ENCODE measurements around the gene SLC4A1AP. TPM values are rescaled to one million over a fixed set of nuclear protein-coding genes. Genes with fewer than 3 reads are reported as not detected.

SLC4A1AP gene
- polyA plus RNA-seq, 1 of the 3 experiments (the other 2 are of a cell fraction), result 9.4 TPM

- TF ChIP-seq PBX3 (IDR thresholded peaks at IDR 0.05), result no peak
- no peak for TF ChIP-seq NRF1 (IDR thresholded peaks at IDR 0.05; ENCODE audit: low read depth, low read length)
- TF ChIP-seq RXRA (IDR thresholded peaks at IDR 0.05; ENCODE audit: borderline replicate concordance, low read depth), result no peak
- TF ChIP-seq TEAD4 (IDR thresholded peaks at IDR 0.05; ENCODE audit: borderline replicate concordance, insufficient read depth), result no peak
- no peak for TF ChIP-seq ZBTB33 (IDR thresholded peaks at IDR 0.05; ENCODE audit: borderline replicate concordance, low read depth)
- TF ChIP-seq GATA2 (CRISPR knock-in tag; IDR thresholded peaks at IDR 0.05), result no peak
- TF ChIP-seq FOXJ3 (CRISPR knock-in tag; IDR thresholded peaks at IDR 0.05), result no peak
- no peak for TF ChIP-seq RFX5 (IDR thresholded peaks at IDR 0.05; ENCODE audit: low read length)
- no peak for TF ChIP-seq SIN3A (IDR thresholded peaks at IDR 0.05; ENCODE audit: borderline replicate concordance, low read depth, low read length)
- TF ChIP-seq NFIC (IDR thresholded peaks at IDR 0.05; ENCODE audit: borderline replicate concordance), result no peak
- no peak for TF ChIP-seq FOXM1 (IDR thresholded peaks at IDR 0.05; ENCODE audit: low read depth)
- TF ChIP-seq RAD21 (IDR thresholded peaks at IDR 0.05; ENCODE audit: low read length), result no peak
- TF ChIP-seq JUND (IDR thresholded peaks at IDR 0.05), result no peak
- TF ChIP-seq EP300 (IDR thresholded peaks at IDR 0.05; ENCODE audit: borderline replicate concordance in 1 of 2, low read depth in 1 of 2, low read length in 1 of 2), result no peak
- TF ChIP-seq CHD2 (IDR thresholded peaks at IDR 0.05; ENCODE audit: low read length, partially characterized antibody), result no peak
- TF ChIP-seq TCF12 (IDR thresholded peaks at IDR 0.05), result no peak
- no peak for TF ChIP-seq SMC3 (IDR thresholded peaks at IDR 0.05; ENCODE audit: low read depth, low read length)
- no peak for TF ChIP-seq GABPA (IDR thresholded peaks at IDR 0.05; ENCODE audit: low read depth)
- TF ChIP-seq IRF3 (IDR thresholded peaks at IDR 0.05; ENCODE audit: low read depth, low read length), result no peak
- 81% methylated on average over 1 of the region's 1 CpG for WGBS (ENCODE audit: low lambda C conversion rate)
- Histone ChIP-seq H3K9me2 (no peaks in the 10 kb centered on the region), H3F3A (replicated peaks; ENCODE audit: insufficient read depth) (no peaks in the 10 kb centered on the region), H3K27ac (ENCODE audit: low read depth in 2 of 2, low read length in 1 of 2) (no peak overlapping the region), H3K4me1 (ENCODE audit: control insufficient read depth in 1 of 2, insufficient read depth in 2 of 2, low read depth in 1 of 2, low read length in 1 of 2) (peaks cover 10 to 19% of the 10 kb centered on the region in 2 experiments; a peak in 3 of 4 replicates), H3K9ac (no peak overlapping the region), H4K20me1 (ENCODE audit: insufficient read depth) (no peaks in the 10 kb centered on the region), H3K9me3 (no peaks in the 10 kb centered on the region), H3K27me3 (ENCODE audit: insufficient read depth) (no peaks in the 10 kb centered on the region), H3K79me2 (ENCODE audit: insufficient read depth) (peaks cover 37% of the 10 kb centered on the region), H3K4me2 (no peak overlapping the region), H2AFZ (ENCODE audit: low read depth) (no peak overlapping the region), H3K4me3 (ENCODE audit: low read depth in 2 of 2, low read length in 1 of 2) (no peak overlapping the region), H3K36me3 (replicated peaks in 1 of 2; ENCODE audit: control insufficient read depth in 1 of 2, insufficient read depth in 2 of 2, low read length in 1 of 2) (peaks cover 34 to 43% of the 10 kb centered on the region in 2 experiments)
- CTCF ChIA-PET, result interaction anchor here (8.1 kb wide), 1 partner anchor 15 kb away, joined by 146 read pairs; no protein-coding TSS in a partner anchor
- no peak for DNase-seq
- POLR2A ChIA-PET, result no interaction called here
Measured at GRCh38 chr2:27667446-27667845, 3.8 kb downstream of the SLC4A1AP start.

Data from SK-N-SH (cell line).